ENCODE results near the gene C1QTNF8.

- TF ChIP-seq CTCF (conservative IDR thresholded peaks at IDR 0.05; ENCODE audit: low read depth, low read length) = no peak
- TF ChIP-seq EZH2 (IDR thresholded peaks at IDR 0.05; ENCODE audit: low read length, unreplicated experiment) = no peak
- no peak for TF ChIP-seq EZH2phosphoT487 (IDR thresholded peaks at IDR 0.05; ENCODE audit: borderline replicate concordance, low read length)
These were observed 44.6 kb upstream of the C1QTNF8 start for GRCh38 chr16:1140582-1141162.
